Caco-2 (cell line): ENCODE results near the gene STPG2. TPM values are rescaled to one million over a fixed set of nuclear protein-coding genes. Genes with fewer than 3 reads are reported as not detected.

Experiments
- BruUV-seq: library from RNA; stranded (reverse); fragments of 400-500 nt; replicated peaks from 2 replicates; lab custom pipeline; 2021; lab: Mats Ljungman, UMichigan
- CTCF ChIA-PET: fragments of 300-600 bp; sonication (Branson Sonifier 250); formaldehyde crosslinking; loops from one replicate; lab custom pipeline; 2022; ENCODE audit warnings: antibody characterized with exemption; lab: Charles Lee
- POLR2A ChIA-PET: fragments of 300-600 bp; sonication (Branson Sonifier 250); formaldehyde crosslinking; loops from one replicate; lab custom pipeline; 2022; ENCODE audit warnings: antibody characterized with exemption; lab: Charles Lee
- DNase-seq, 2 experiments: peaks; one replicate each; pipeline versions ENCODE4 v3.0.0 to v3.0.0-alpha.2; 2020 to 2022
- H3K27me3 ChIP-seq: replicated peaks from 2 replicates; pipeline ENCODE4 v1.6.0; 2011; ENCODE audit warnings: low read length; ENCODE audit not compliant: control insufficient read depth, insufficient read depth
- H3K36me3 ChIP-seq: 2 replicates; pipeline ENCODE4 v1.5.1; 2011; ENCODE audit warnings: low read length; ENCODE audit not compliant: control insufficient read depth, insufficient read depth
- H3K4me1 ChIP-seq: fragments of 250-450 bp; sonication (Bioruptor Pico); 2 replicates; pipeline ENCODE4 v1.5.1; 2020; ENCODE audit warnings: mild to moderate bottlenecking
- H3K4me3 ChIP-seq: 2 replicates; pipeline ENCODE4 v1.5.1; 2011; ENCODE audit warnings: low read depth, mild to moderate bottlenecking, control low read depth, low read length
- H3K9me3 ChIP-seq: fragments of 250-450 bp; sonication (Bioruptor Pico); 2 replicates; pipeline ENCODE4 v1.5.1; 2020; ENCODE audit warnings: mild to moderate bottlenecking, moderate library complexity
- H3K27ac Mint-ChIP-seq: one replicate; pipeline ENCODE4 v1.8.0; 2022; ENCODE audit warnings: mixed read lengths; ENCODE audit not compliant: unreplicated experiment
- H3K27me3 Mint-ChIP-seq: one replicate; pipeline ENCODE4 v1.8.0; 2022; ENCODE audit warnings: mixed read lengths; ENCODE audit not compliant: insufficient read depth, unreplicated experiment
- H3K36me3 Mint-ChIP-seq: one replicate; pipeline ENCODE4 v1.8.0; 2022; ENCODE audit warnings: mild to moderate bottlenecking, mixed read lengths; ENCODE audit not compliant: insufficient read depth, unreplicated experiment
- H3K4me1 Mint-ChIP-seq: one replicate; pipeline ENCODE4 v1.8.0; 2022; ENCODE audit warnings: low read depth, mixed read lengths; ENCODE audit not compliant: unreplicated experiment
- H3K4me3 Mint-ChIP-seq: one replicate; pipeline ENCODE4 v1.8.0; 2022; ENCODE audit warnings: mild to moderate bottlenecking, moderate library complexity, mixed read lengths; ENCODE audit not compliant: unreplicated experiment
- H3K9me3 Mint-ChIP-seq: one replicate; pipeline ENCODE4 v1.8.0; 2022; ENCODE audit warnings: mixed read lengths; ENCODE audit not compliant: unreplicated experiment
- CTCF ChIP-seq, 2 experiments: fragments of 200-600 bp in 1 of 2; IDR thresholded peaks; 1 replicate in 1 of 2; 2 replicates in 1 of 2; pipeline versions ENCODE4 v1.5.1 to v1.8.0; 2011 to 2022; ENCODE audit warnings: antibody characterized with exemption in 1 of 2, control low read depth in 1 of 2, inconsistent platforms in 1 of 2, low read depth in 1 of 2, low read length in 1 of 2, mild to moderate bottlenecking in 1 of 2, moderate library complexity in 1 of 2; ENCODE audit not compliant: insufficient read depth in 1 of 2, severe bottlenecking in 1 of 2, unreplicated experiment in 1 of 2
- intact Hi-C: fragments of 100-400 bp; cut with micrococcal nuclease; formaldehyde crosslinking; loops from one replicate; pipeline ENCODE4 v1.10.0; 2022; ENCODE audit not compliant: unreplicated experiment
- total RNA-seq: library from RNA; stranded (reverse); gene quantifications from 2 replicates; pipeline ENCODE4 v1.2.3, GENCODE V29; 2022

The STPG2 gene
- total RNA-seq, 1 experiment from 2014 or later, result not detected

DNA sequence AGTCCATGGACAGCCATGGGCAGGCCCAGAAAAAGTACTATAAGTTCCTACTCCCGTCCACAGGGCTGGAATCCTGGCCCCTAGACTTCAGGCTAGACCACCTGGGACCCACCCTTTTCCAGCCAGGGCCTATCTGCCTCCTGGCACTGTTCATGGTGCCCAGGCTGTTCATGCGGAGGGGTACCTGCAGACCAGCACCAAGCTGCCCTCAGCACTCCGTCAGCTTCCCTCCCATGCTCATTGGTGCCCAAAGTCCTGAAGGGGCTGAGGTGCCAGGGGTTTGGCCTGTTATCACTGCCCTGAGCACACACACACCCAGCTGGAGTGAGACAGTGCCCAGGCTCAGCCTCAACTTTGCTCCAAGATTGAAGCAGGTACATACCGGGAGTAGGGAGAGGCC, 477.7 kb downstream of the STPG2 start:
- Histone ChIP-seq H3K9me3 (no peaks in the 10 kb centered on the region), H3K27me3 (no peaks in the 10 kb centered on the region), H3K4me3 (no peak overlapping the region), H3K36me3 (no peaks in the 10 kb centered on the region), H3K4me1 (no peaks in the 10 kb centered on the region)
- intact Hi-C loops, result no loop called here
- H3K9me3 Mint-ChIP-seq, result no peaks in the 10 kb centered on the region
- H3K27ac Mint-ChIP-seq, result no peak overlapping the region
- ChIA-PET CTCF (no interaction called here), POLR2A (no interaction called here)
- no peak for TF ChIP-seq CTCF (IDR thresholded peaks at IDR 0.05; ENCODE audit: insufficient read depth in 1 of 2, low read depth in 1 of 2, low read length in 1 of 2, severe bottlenecking in 1 of 2, unreplicated experiment in 1 of 2)
- no peaks in the 10 kb centered on the region for H3K27me3 Mint-ChIP-seq
- no peak overlapping the region for H3K4me3 Mint-ChIP-seq
- no peaks in the 10 kb centered on the region for H3K36me3 Mint-ChIP-seq
- DNase-seq, result no peak
- no peaks in the 10 kb centered on the region for H3K4me1 Mint-ChIP-seq
- BruUV-seq, result no TSS peak

GRCh38 chr4:97664741-97665140, 478.5 kb downstream of the STPG2 start:
- no TSS peak for BruUV-seq
- ChIA-PET CTCF (no interaction called here), POLR2A (no interaction called here)
- no peaks in the 10 kb centered on the region for H3K27me3 Mint-ChIP-seq
- H3K36me3 Mint-ChIP-seq, result no peaks in the 10 kb centered on the region
- Histone ChIP-seq H3K27me3 (no peaks in the 10 kb centered on the region), H3K4me3 (no peak overlapping the region), H3K4me1 (no peaks in the 10 kb centered on the region), H3K36me3 (no peaks in the 10 kb centered on the region), H3K9me3 (no peaks in the 10 kb centered on the region)
- H3K4me1 Mint-ChIP-seq, result no peaks in the 10 kb centered on the region
- no peak for DNase-seq
- H3K27ac Mint-ChIP-seq, result no peak overlapping the region
- no peak for TF ChIP-seq CTCF (IDR thresholded peaks at IDR 0.05; ENCODE audit: insufficient read depth in 1 of 2, low read depth in 1 of 2, low read length in 1 of 2, severe bottlenecking in 1 of 2, unreplicated experiment in 1 of 2)
- H3K9me3 Mint-ChIP-seq, result no peaks in the 10 kb centered on the region
- intact Hi-C loops, result no loop called here
- no peak overlapping the region for H3K4me3 Mint-ChIP-seq

DNA sequence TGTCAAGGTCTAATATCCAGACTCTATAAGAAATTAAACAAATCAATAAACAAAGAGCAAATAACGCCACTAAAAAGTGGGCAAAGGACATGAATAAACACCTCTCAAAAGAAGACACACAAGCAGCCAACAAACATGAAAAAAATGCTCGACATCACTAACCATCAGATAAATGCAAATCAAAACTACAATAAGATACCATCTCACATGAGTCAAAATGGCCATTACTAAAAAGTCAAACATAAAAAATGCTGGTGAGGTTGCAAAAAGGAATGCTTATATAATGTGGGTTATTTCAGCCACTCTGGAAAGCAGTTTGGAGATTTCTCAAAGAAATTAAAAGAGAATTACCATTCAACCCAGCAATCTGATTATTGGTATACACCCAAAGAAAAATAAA, 481.1 kb downstream of the STPG2 start:
- CTCF ChIA-PET, result no interaction called here
- Histone ChIP-seq H3K36me3 (no peaks in the 10 kb centered on the region), H3K27me3 (no peaks in the 10 kb centered on the region), H3K4me3 (no peak overlapping the region), H3K9me3 (no peaks in the 10 kb centered on the region), H3K4me1 (no peaks in the 10 kb centered on the region)
- Mint-ChIP-seq H3K4me1 (no peaks in the 10 kb centered on the region), H3K27ac (no peak overlapping the region), H3K27me3 (no peaks in the 10 kb centered on the region), H3K9me3 (no peaks in the 10 kb centered on the region), H3K4me3 (no peak overlapping the region), H3K36me3 (no peaks in the 10 kb centered on the region)
- POLR2A ChIA-PET, result no interaction called here
- intact Hi-C loops, result no loop called here
- no TSS peak for BruUV-seq
- TF ChIP-seq CTCF (IDR thresholded peaks at IDR 0.05; ENCODE audit: insufficient read depth in 1 of 2, low read depth in 1 of 2, low read length in 1 of 2, severe bottlenecking in 1 of 2, unreplicated experiment in 1 of 2), result no peak
- no peak for DNase-seq
